H1 (cell line): ENCODE results near the gene DOK3. TPM values are rescaled to one million over a fixed set of nuclear protein-coding genes. Genes with fewer than 3 reads are reported as not detected.
A peak's percentile ranks its signal among the peaks of the same experiment; 100 is the strongest.

Experiments
- CTCF ChIA-PET: fragments of 300-600 bp; sonication (Branson Sonifier 250); formaldehyde crosslinking; loops from one replicate; lab custom pipeline; 2021; ENCODE audit not compliant: partially characterized antibody; lab: Charles Lee
- POLR2A ChIA-PET: fragments of 300-600 bp; sonication (Branson Sonifier 250); formaldehyde crosslinking; loops from one replicate; lab custom pipeline; 2021; ENCODE audit warnings: inconsistent platforms; ENCODE audit not compliant: partially characterized antibody; lab: Charles Lee
- DNase-seq, 2 experiments: peaks; one replicate each; pipeline versions ENCODE4 v3.0.0 to v3.0.0-alpha.2; 2010 to 2022; ENCODE audit warnings: low spot score in 2 of 2, low read depth in 1 of 2, mixed read lengths in 1 of 2
- FAIRE-seq: peaks from 2 replicates; lab custom pipeline; 2011; peaks lifted over from hg19 to GRCh38; lab: Jason Lieb, UNC
- H2AFZ ChIP-seq: 2 replicates; pipeline ENCODE4 v1.8.1; 2012; ENCODE audit warnings: low read length, inconsistent platforms
- H2AK5ac ChIP-seq: 2 replicates; pipeline ENCODE4 v1.6.1; 2013; ENCODE audit warnings: low read depth, low read length
- H2BK120ac ChIP-seq: replicated peaks from 2 replicates; pipeline ENCODE3; 2013; ENCODE audit warnings: low read depth, low read length, inconsistent platforms
- H2BK12ac ChIP-seq: 2 replicates; pipeline ENCODE4 v1.6.1; 2013; ENCODE audit warnings: low read depth, low read length
- H2BK15ac ChIP-seq: 2 replicates; pipeline ENCODE4 v1.6.1; 2013; ENCODE audit warnings: low read length
- H2BK20ac ChIP-seq: 2 replicates; pipeline ENCODE4 v1.6.1; 2013; ENCODE audit warnings: low read length
- H2BK5ac ChIP-seq: 2 replicates; pipeline ENCODE4 v1.6.1; 2013; ENCODE audit warnings: low read depth, low read length
- H3K14ac ChIP-seq: 2 replicates; pipeline ENCODE4 v1.6.1; 2013; ENCODE audit warnings: inconsistent platforms; ENCODE audit not compliant: insufficient read length
- H3K18ac ChIP-seq: 2 replicates; pipeline ENCODE4 v1.6.1; 2013; ENCODE audit warnings: low read length; ENCODE audit errors: extremely low read depth
- H3K23ac ChIP-seq: 2 replicates; pipeline ENCODE4 v1.6.1; 2013; ENCODE audit warnings: inconsistent platforms; ENCODE audit not compliant: insufficient read length
- H3K23me2 ChIP-seq: 2 replicates; pipeline ENCODE4 v1.6.1; 2013; ENCODE audit warnings: low read depth, low read length
- H3K27ac ChIP-seq: 2 replicates; pipeline ENCODE4 v1.6.1; 2011; ENCODE audit warnings: low read depth, low read length, inconsistent platforms
- H3K27me3 ChIP-seq, 4 experiments: replicated peaks in 1 of 4; 1 replicate in 1 of 4; 2 replicates in 3 of 4; pipeline versions ENCODE4 v1.6.1 to v1.8.1; 2011 to 2013; ENCODE audit warnings: low read length in 3 of 4, mild to moderate bottlenecking in 3 of 4, inconsistent platforms in 2 of 4, mixed read lengths in 2 of 4, moderate library complexity in 1 of 4; ENCODE audit not compliant: control insufficient read depth in 3 of 4, insufficient read depth in 3 of 4; ENCODE audit errors: extremely low read depth in 1 of 4
- H3K36me3 ChIP-seq, 4 experiments: 2 replicates each; pipeline versions ENCODE4 v1.6.1 to v1.8.1; 2011 to 2013; ENCODE audit warnings: mild to moderate bottlenecking in 4 of 4, low read length in 3 of 4, moderate library complexity in 2 of 4, control low read depth in 1 of 4, inconsistent platforms in 1 of 4; ENCODE audit not compliant: insufficient read depth in 4 of 4, control insufficient read depth in 2 of 4
- H3K4ac ChIP-seq: replicated peaks from 2 replicates; pipeline ENCODE3; 2013; ENCODE audit warnings: low read length, low read depth, mixed read lengths, inconsistent platforms; ENCODE audit not compliant: insufficient read length
- H3K4me1 ChIP-seq, 4 experiments: replicated peaks in 1 of 4; 1 replicate in 1 of 4; 2 replicates in 3 of 4; pipeline versions ENCODE4 v1.6.1 to v1.8.1; 2011 to 2013; ENCODE audit warnings: low read length in 3 of 4, inconsistent platforms in 2 of 4, mixed read lengths in 1 of 4; ENCODE audit not compliant: insufficient read depth in 4 of 4, control insufficient read depth in 3 of 4
- H3K4me2 ChIP-seq, 2 experiments: 2 replicates each; pipeline versions ENCODE4 v1.6.1 to v1.8.1; 2011 to 2013; ENCODE audit warnings: low read depth in 2 of 2, low read length in 2 of 2, control low read depth in 1 of 2, inconsistent platforms in 1 of 2, mild to moderate bottlenecking in 1 of 2; ENCODE audit not compliant: insufficient read depth in 1 of 2
- H3K4me3 ChIP-seq, 4 experiments: fragments of 200-600, 300-600 bp in 1 of 4; sonication (generic), shearing (Covaris generic), sonication (Bioruptor Twin) in 1 of 4; 2 replicates each; pipeline versions ENCODE4 v1.5.1 to v1.8.1; 2011 to 2016; ENCODE audit warnings: low read length in 4 of 4, low read depth in 3 of 4, control low read depth in 2 of 4, inconsistent platforms in 2 of 4, mild to moderate bottlenecking in 2 of 4, mixed read lengths in 1 of 4, moderate library complexity in 1 of 4; ENCODE audit not compliant: insufficient read depth in 2 of 4; ENCODE audit errors: extremely low read depth in 1 of 4
- H3K56ac ChIP-seq: replicated peaks from 2 replicates; pipeline ENCODE3; 2013; ENCODE audit warnings: low read depth, mild to moderate bottlenecking, mixed read lengths, low read length, inconsistent platforms; ENCODE audit not compliant: insufficient read length
- H3K79me1 ChIP-seq: 2 replicates; pipeline ENCODE4 v1.6.1; 2013; ENCODE audit warnings: low read depth, low read length, control low read depth
- H3K79me2 ChIP-seq, 2 experiments: 2 replicates each; pipeline versions ENCODE4 v1.6.1 to v1.8.1; 2012 to 2013; ENCODE audit warnings: low read length in 2 of 2, mild to moderate bottlenecking in 2 of 2, inconsistent platforms in 1 of 2; ENCODE audit not compliant: insufficient read depth in 2 of 2, control insufficient read depth in 1 of 2
- H3K9ac ChIP-seq, 4 experiments: replicated peaks in 1 of 4; 1 replicate in 1 of 4; 2 replicates in 3 of 4; pipeline versions ENCODE4 v1.6.1 to v1.8.1; 2011 to 2013; ENCODE audit warnings: low read depth in 3 of 4, low read length in 3 of 4, control low read depth in 2 of 4, mild to moderate bottlenecking in 2 of 4, moderate library complexity in 2 of 4, inconsistent platforms in 1 of 4; ENCODE audit errors: extremely low read depth in 1 of 4
- H3K9me3 ChIP-seq, 2 experiments: 2 replicates each; pipeline versions ENCODE4 v1.6.1 to v1.8.1; 2012 to 2013; ENCODE audit warnings: mild to moderate bottlenecking in 2 of 2, moderate library complexity in 2 of 2, control low read depth in 1 of 2, inconsistent platforms in 1 of 2, low read depth in 1 of 2, low read length in 1 of 2, mixed read lengths in 1 of 2; ENCODE audit not compliant: insufficient read depth in 2 of 2
- H4K20me1 ChIP-seq, 2 experiments: replicated peaks in 1 of 2; 2 replicates each; pipeline versions ENCODE3 to v1.8.1; 2011 to 2013; ENCODE audit warnings: inconsistent platforms in 2 of 2, low read length in 2 of 2, mild to moderate bottlenecking in 1 of 2; ENCODE audit not compliant: insufficient read depth in 2 of 2, control insufficient read depth in 1 of 2
- H4K5ac ChIP-seq: 2 replicates; pipeline ENCODE4 v1.6.1; 2013; ENCODE audit warnings: low read length, low read depth, mixed read lengths, inconsistent platforms; ENCODE audit not compliant: insufficient read length
- H4K8ac ChIP-seq: 2 replicates; pipeline ENCODE4 v1.8.0; 2013; ENCODE audit warnings: mild to moderate bottlenecking, moderate library complexity, low read length, inconsistent platforms; ENCODE audit not compliant: insufficient read depth; ENCODE audit errors: extremely low read depth
- H4K91ac ChIP-seq: replicated peaks from 2 replicates; pipeline ENCODE3; 2013; ENCODE audit warnings: low read length, mixed read lengths, inconsistent platforms; ENCODE audit not compliant: insufficient read length
- GABPA ChIP-seq: IDR thresholded peaks from 2 replicates; pipeline ENCODE4 v1.6.1; 2011; ENCODE audit warnings: mild to moderate bottlenecking, low read length, moderate library complexity, borderline replicate concordance; ENCODE audit not compliant: insufficient read depth
- KDM4A ChIP-seq: IDR thresholded peaks from one replicate; pipeline ENCODE4 v1.7.1; 2012; ENCODE audit warnings: low read depth, mild to moderate bottlenecking, moderate library complexity, low read length, inconsistent platforms; ENCODE audit not compliant: severe bottlenecking
- POLR2A ChIP-seq, 2 experiments: IDR thresholded peaks; 1 replicate in 1 of 2; 2 replicates in 1 of 2; pipeline ENCODE4 v1.6.1; 2011; ENCODE audit warnings: low read depth in 2 of 2, low read length in 2 of 2, mild to moderate bottlenecking in 2 of 2; ENCODE audit errors: control extremely low read depth in 1 of 2
- POLR2AphosphoS5 ChIP-seq: IDR thresholded peaks from 2 replicates; pipeline ENCODE4 v1.6.1; 2011; ENCODE audit warnings: low read depth, low read length
- POU5F1 ChIP-seq: IDR thresholded peaks from 2 replicates; pipeline ENCODE4 v1.6.1; 2011; ENCODE audit warnings: low read depth, mild to moderate bottlenecking, low read length, moderate library complexity
- WGBS, 2 experiments: shearing (Covaris generic) in 1 of 2; methylation state at CpG; one replicate each; pipeline versions ENCODE4 v1.1.6 to v1.1.7; 2013 to 2015; ENCODE audit warnings: low lambda C conversion rate in 2 of 2, mixed read lengths in 2 of 2, inconsistent platforms in 1 of 2, low coverage in 1 of 2, missing lambda C conversion rate in 1 of 2; ENCODE audit not compliant: insufficient replicate concordance in 2 of 2, insufficient coverage in 1 of 2, insufficient read length in 1 of 2; ENCODE audit errors: extremely low coverage in 1 of 2, missing lambda C conversion rate in 1 of 2; 5-methylcytosine and 5-hydroxymethylcytosine counted together
- polyA plus RNA-seq, 7 experiments: library from polyadenylated mRNA; depleted of rRNA in 3 of 7; stranded (reverse) in 5 of 7; unstranded in 2 of 7; fragments of >200 nt in 5 of 7; fragments of 200-250 nt in 2 of 7; gene quantifications; 1 replicate in 5 of 7; 2 replicates in 1 of 7; 4 replicates in 1 of 7; pipeline versions ENCODE4 v1.2.1 to v1.2.3, GENCODE V29; 2011 to 2013; ENCODE audit warnings: missing spikeins in 2 of 7, mixed read lengths in 2 of 7
- total RNA-seq: library from RNA; stranded (reverse); fragmentation: NEBNext Ultra II Directional; extraction: Animal tissue kit (Norgen Biotek cat#: 25700); gene quantifications from 2 replicates; pipeline ENCODE4 v1.2.1, GENCODE V29; 2021

Gene DOK3
- total and polyA plus RNA-seq, 2 of the 8 experiments (the other 6 are each of a cell fraction or from before 2014, with no cell fraction given): 4.2 to 6.4 TPM

GRCh38 chr5:177467436-177467835 is 42.2 kb downstream of the DOK3 start:
- H3K4ac ChIP-seq: no peak overlapping the region
- H3K23me2 ChIP-seq: no peaks in the 10 kb centered on the region; the same call in 1 of the 2 replicates
- H2BK5ac ChIP-seq: no peak overlapping the region
- no peak overlapping the region for H3K18ac ChIP-seq
- no peak overlapping the region for H3K4me3 ChIP-seq
- no peak overlapping the region for H2BK12ac ChIP-seq
- no peak overlapping the region for H4K91ac ChIP-seq
- H3K9ac ChIP-seq: no peak overlapping the region
- no peak overlapping the region for H4K5ac ChIP-seq
- H3K4me1 ChIP-seq: peaks cover 11 to 30% (median 28%) of the 10 kb centered on the region in 4 experiments
- peaks cover 32 to 46% of the 10 kb centered on the region in 2 experiments for H4K20me1 ChIP-seq
- DNase-seq: no peak
- no peak overlapping the region for H2BK120ac ChIP-seq
- WGBS, 2 experiments: 90% methylated on average over 27 of the region's 31 CpGs; no CpG with 5 or more reads in 1 of the 2 experiments
- no peak overlapping the region for H3K23ac ChIP-seq
- TF ChIP-seq POLR2AphosphoS5 (peak; percentile 33; the same call in 1 of the 2 replicates), GABPA (no peak), POU5F1 (no peak), KDM4A (no peak), POLR2A (IDR thresholded peaks at IDR 0.05; ENCODE audit: control extremely low read depth in 1 of 2, low read depth in 2 of 2, low read length in 2 of 2) (no peak)
- TF ChIP-seq, all 59 proteins: peak for 1
- peaks cover 0 to 4% of the 10 kb centered on the region in 2 experiments; a peak in 2 of 4 replicates for H3K9me3 ChIP-seq
- no peak overlapping the region for H3K27ac ChIP-seq
- no peak overlapping the region for H3K14ac ChIP-seq
- no peaks in the 10 kb centered on the region for H3K27me3 ChIP-seq
- H3K79me1 ChIP-seq: peaks cover 22% of the 10 kb centered on the region
- no peak overlapping the region for H3K56ac ChIP-seq
- no peak overlapping the region for H3K4me2 ChIP-seq
- H2BK20ac ChIP-seq: no peak overlapping the region
- peaks cover 14 to 51% of the 10 kb centered on the region in 2 experiments for H3K79me2 ChIP-seq
- peaks cover 36 to 71% (median 53%) of the 10 kb centered on the region in 4 experiments for H3K36me3 ChIP-seq
- ChIA-PET POLR2A (interaction anchor here (2.1 to 67.5 kb wide), 3 partner anchors 2 to 34 kb away, joined by 7 to 3349 read pairs (median 3349); partner anchors contain the start of genes DBN1, DOK3, PDLIM7 and PRR7), CTCF (interaction anchor here (0.9 to 7.9 kb wide), 2 partner anchors 8 to 10 kb away, joined by 5 to 64 read pairs; no protein-coding TSS in a partner anchor)
- no peak overlapping the region for H2AK5ac ChIP-seq
- no peak overlapping the region for H2AFZ ChIP-seq
- no peak for FAIRE-seq
- no peak overlapping the region for H2BK15ac ChIP-seq
- H4K8ac ChIP-seq: peak overlapping the region; percentile 35; the same call in 1 of the 2 replicates
